B cell (primary cell): ENCODE measurements around the gene TRERF1. TPM values are rescaled to one million over a fixed set of nuclear protein-coding genes. Genes with fewer than 3 reads are reported as not detected.

Experiments
- ATAC-seq: fragments of 200-7000 bp; cut with Tn5 transposase; one replicate; pipeline ENCODE4 v1.10.0; 2021; ENCODE audit warnings: low read depth, mild to moderate bottlenecking, moderate number of reproducible peaks, moderate library complexity
- CTCF ChIA-PET: fragments of 350-600 bp; sonication (Branson Sonifier 250); formaldehyde crosslinking; loops from one replicate; lab custom pipeline; 2021; ENCODE audit warnings: antibody characterized with exemption, inconsistent platforms; lab: Charles Lee
- POLR2A ChIA-PET: fragments of 350-600 bp; sonication (Branson Sonifier 250); formaldehyde crosslinking; loops from one replicate; lab custom pipeline; 2021; ENCODE audit warnings: antibody characterized with exemption; lab: Charles Lee
- DNase-seq: peaks from one replicate; pipeline ENCODE4 v3.0.0; 2013
- H2AFZ ChIP-seq: 2 replicates; pipeline ENCODE4 v1.6.1; 2012; ENCODE audit warnings: mild to moderate bottlenecking, low read depth, low read length; ENCODE audit not compliant: insufficient read depth, poor library complexity, severe bottlenecking
- H3K27ac ChIP-seq, 2 donors: 1 replicate in 1 of 2; 2 replicates in 1 of 2; pipeline ENCODE4 v1.5.1; 2012 to 2013; ENCODE audit warnings: low read length in 2 of 2, mild to moderate bottlenecking in 2 of 2, moderate library complexity in 1 of 2
- H3K27me3 ChIP-seq, 4 experiments: fragments of 200-600 bp in 1 of 4; sonication (generic) in 1 of 4; replicated peaks in 1 of 4; 1 replicate in 2 of 4; 2 replicates in 2 of 4; pipeline versions ENCODE4 v1.6.1 to v1.7.0; 2013 to 2016; ENCODE audit warnings: low read length in 3 of 4, mild to moderate bottlenecking in 2 of 4, mixed read lengths in 1 of 4, moderate library complexity in 1 of 4; ENCODE audit not compliant: insufficient read depth in 4 of 4, control insufficient read depth in 3 of 4; ENCODE audit errors: control extremely low read depth in 1 of 4
- H3K36me3 ChIP-seq, 2 experiments: replicated peaks in 1 of 2; 1 replicate in 1 of 2; 2 replicates in 1 of 2; pipeline versions ENCODE4 v1.6.1 to v1.7.1; 2013; ENCODE audit warnings: low read length in 1 of 2; ENCODE audit not compliant: insufficient read depth in 2 of 2, control insufficient read depth in 1 of 2; ENCODE audit errors: control extremely low read depth in 1 of 2, extremely low read depth in 1 of 2
- H3K4me1 ChIP-seq, 2 donors: fragments of 200-600 bp in 1 of 2; sonication (generic) in 1 of 2; 1 replicate in 1 of 2; 2 replicates in 1 of 2; pipeline versions ENCODE4 v1.5.1 to v1.6.1; 2013 to 2017; ENCODE audit warnings: low read length in 2 of 2; ENCODE audit not compliant: control insufficient read depth in 2 of 2, insufficient read depth in 2 of 2
- H3K4me2 ChIP-seq: replicated peaks from 2 replicates; pipeline ENCODE3; 2012; ENCODE audit warnings: mild to moderate bottlenecking, low read depth, low read length; ENCODE audit not compliant: poor library complexity, severe bottlenecking
- H3K4me3 ChIP-seq, 5 experiments: fragments of 200-600 bp in 1 of 5; sonication (generic) in 1 of 5; 1 replicate in 3 of 5; 2 replicates in 2 of 5; pipeline versions ENCODE4 v1.5.1 to v1.7.0; 2011 to 2016; ENCODE audit warnings: low read length in 4 of 5, mild to moderate bottlenecking in 4 of 5, low read depth in 2 of 5, control low read depth in 1 of 5, moderate library complexity in 1 of 5; ENCODE audit not compliant: insufficient read depth in 1 of 5; ENCODE audit errors: control extremely low read depth in 1 of 5, extremely low read depth in 1 of 5
- H3K79me2 ChIP-seq: fragments of 200-600 bp; sonication (generic); one replicate; pipeline ENCODE4 v1.6.0; 2016; ENCODE audit warnings: low read length; ENCODE audit not compliant: control insufficient read depth, insufficient read depth
- H3K9ac ChIP-seq: fragments of 200-600 bp; sonication (generic); 2 replicates; pipeline ENCODE4 v1.6.1; 2017; ENCODE audit warnings: mild to moderate bottlenecking, low read length, moderate library complexity
- H3K9me3 ChIP-seq, 3 donors: one replicate each; pipeline versions ENCODE4 v1.6.1 to v1.7.1; 2013; ENCODE audit warnings: low read length in 2 of 3; ENCODE audit not compliant: control insufficient read depth in 2 of 3, insufficient read depth in 1 of 3; ENCODE audit errors: control extremely low read depth in 1 of 3
- H4K20me1 ChIP-seq: 2 replicates; pipeline ENCODE4 v1.6.0; 2012; ENCODE audit warnings: mild to moderate bottlenecking, low read length; ENCODE audit not compliant: insufficient read depth, control insufficient read depth, poor library complexity, severe bottlenecking
- H3K27ac Mint-ChIP-seq: one replicate; pipeline ENCODE4 v1.8.0; 2021; ENCODE audit warnings: mixed read lengths
- H3K27me3 Mint-ChIP-seq: one replicate; pipeline ENCODE4 v1.8.0; 2021; ENCODE audit warnings: mixed read lengths
- H3K4me1 Mint-ChIP-seq: one replicate; pipeline ENCODE4 v1.8.0; 2021; ENCODE audit warnings: mixed read lengths
- H3K4me3 Mint-ChIP-seq: one replicate; pipeline ENCODE4 v1.8.0; 2021; ENCODE audit warnings: mixed read lengths
- H3K9me3 Mint-ChIP-seq: one replicate; pipeline ENCODE4 v1.8.0; 2022; ENCODE audit warnings: mixed read lengths; ENCODE audit not compliant: insufficient read depth
- EZH2 ChIP-seq: IDR thresholded peaks from 2 replicates; pipeline ENCODE4 v1.6.1; 2012; ENCODE audit warnings: borderline replicate concordance, low read depth, mild to moderate bottlenecking, moderate library complexity, low read length; ENCODE audit not compliant: insufficient read depth, poor library complexity, severe bottlenecking
- WGBS: methylation state at CpG from one replicate; pipeline ENCODE4 v1.1.5; 2013; ENCODE audit warnings: missing lambda C conversion rate; ENCODE audit not compliant: insufficient coverage; 5-methylcytosine and 5-hydroxymethylcytosine counted together
- intact Hi-C: fragments of 100-400 bp; cut with micrococcal nuclease; formaldehyde crosslinking; loops from one replicate; pipeline ENCODE4 v1.10.0; 2022
- polyA plus RNA-seq: library from polyadenylated mRNA; depleted of rRNA; stranded (reverse); fragments of >200 nt; gene quantifications from 2 replicates; pipeline ENCODE4 v1.2.3, GENCODE V29; 2012
- total RNA-seq, 2 donors: library from RNA; stranded (reverse); fragments of 120-200 nt in 1 of 2; gene quantifications; 1 replicate in 1 of 2; 2 replicates in 1 of 2; pipeline versions ENCODE4 v1.2.3 to v1.2.4, GENCODE V29; 2013 to 2022
- TF ChIP-seq, protein P1 (sequence below): fragments of 200-600 bp; IDR thresholded peaks from one replicate; pipeline ENCODE4 v1.8.0; 2022; ENCODE audit warnings: antibody characterized with exemption, mild to moderate bottlenecking

TRERF1 gene
- total and polyA plus RNA-seq, 2 donors (not counting 1 experiment from before 2014, with no cell fraction given), result 3.5 to 6.7 TPM

DNA sequence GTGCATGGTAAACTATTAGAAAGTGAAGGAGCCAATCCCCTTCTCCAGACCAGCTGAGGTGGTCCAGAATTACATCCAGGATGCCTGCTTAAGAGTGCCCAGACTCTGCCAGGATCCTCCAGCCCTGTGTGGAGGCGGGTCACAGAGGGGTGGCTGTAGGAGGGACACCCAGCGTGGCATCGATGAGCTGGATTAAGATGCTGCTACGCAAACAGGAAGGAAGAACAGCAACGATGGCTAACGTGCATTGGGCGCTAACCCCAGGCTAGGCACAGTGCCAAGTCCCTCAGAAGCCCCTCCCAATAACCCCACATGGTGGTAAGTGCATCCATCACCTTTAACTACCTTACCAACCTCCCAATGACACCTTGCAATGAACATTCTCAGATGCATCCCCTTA lies 170.2 kb downstream of the TRERF1 start:
- no peaks in the 10 kb centered on the region for H3K36me3 ChIP-seq
- WGBS, result 35% methylated on average over 7 of the region's 7 CpGs
- H4K20me1 ChIP-seq, result no peaks in the 10 kb centered on the region
- intact Hi-C loops, result no loop called here
- DNase-seq (no peak), ATAC-seq (no peak)
- H3K4me1 ChIP-seq, result peaks cover 0 to 16% of the 10 kb centered on the region in 2 donors
- TF ChIP-seq, protein P1, sequence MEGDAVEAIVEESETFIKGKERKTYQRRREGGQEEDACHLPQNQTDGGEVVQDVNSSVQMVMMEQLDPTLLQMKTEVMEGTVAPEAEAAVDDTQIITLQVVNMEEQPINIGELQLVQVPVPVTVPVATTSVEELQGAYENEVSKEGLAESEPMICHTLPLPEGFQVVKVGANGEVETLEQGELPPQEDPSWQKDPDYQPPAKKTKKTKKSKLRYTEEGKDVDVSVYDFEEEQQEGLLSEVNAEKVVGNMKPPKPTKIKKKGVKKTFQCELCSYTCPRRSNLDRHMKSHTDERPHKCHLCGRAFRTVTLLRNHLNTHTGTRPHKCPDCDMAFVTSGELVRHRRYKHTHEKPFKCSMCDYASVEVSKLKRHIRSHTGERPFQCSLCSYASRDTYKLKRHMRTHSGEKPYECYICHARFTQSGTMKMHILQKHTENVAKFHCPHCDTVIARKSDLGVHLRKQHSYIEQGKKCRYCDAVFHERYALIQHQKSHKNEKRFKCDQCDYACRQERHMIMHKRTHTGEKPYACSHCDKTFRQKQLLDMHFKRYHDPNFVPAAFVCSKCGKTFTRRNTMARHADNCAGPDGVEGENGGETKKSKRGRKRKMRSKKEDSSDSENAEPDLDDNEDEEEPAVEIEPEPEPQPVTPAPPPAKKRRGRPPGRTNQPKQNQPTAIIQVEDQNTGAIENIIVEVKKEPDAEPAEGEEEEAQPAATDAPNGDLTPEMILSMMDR, result no peak
- TF ChIP-seq EZH2, result no peak
- peaks cover 3% of the 10 kb centered on the region for H3K9me3 Mint-ChIP-seq
- H3K27ac Mint-ChIP-seq, result no peak overlapping the region
- no peak overlapping the region for H3K27ac ChIP-seq
- H3K9ac ChIP-seq, result no peak overlapping the region
- no peak overlapping the region for H2AFZ ChIP-seq
- H3K4me1 Mint-ChIP-seq, result peaks cover 6% of the 10 kb centered on the region
- ChIA-PET POLR2A (no interaction called here), CTCF (interaction anchor here (1.5 kb wide), 1 partner anchor 266 kb away, joined by 3 read pairs; no protein-coding TSS in a partner anchor)
- H3K4me3 ChIP-seq, result no peak overlapping the region
- H3K4me3 Mint-ChIP-seq, result no peak overlapping the region
- no peaks in the 10 kb centered on the region for H3K79me2 ChIP-seq
- H3K4me2 ChIP-seq, result no peak overlapping the region
- no peaks in the 10 kb centered on the region for H3K9me3 ChIP-seq
- peaks cover 0 to 3% (median 0%) of the 10 kb centered on the region in 4 experiments for H3K27me3 ChIP-seq
- H3K27me3 Mint-ChIP-seq, result no peaks in the 10 kb centered on the region

DNA sequence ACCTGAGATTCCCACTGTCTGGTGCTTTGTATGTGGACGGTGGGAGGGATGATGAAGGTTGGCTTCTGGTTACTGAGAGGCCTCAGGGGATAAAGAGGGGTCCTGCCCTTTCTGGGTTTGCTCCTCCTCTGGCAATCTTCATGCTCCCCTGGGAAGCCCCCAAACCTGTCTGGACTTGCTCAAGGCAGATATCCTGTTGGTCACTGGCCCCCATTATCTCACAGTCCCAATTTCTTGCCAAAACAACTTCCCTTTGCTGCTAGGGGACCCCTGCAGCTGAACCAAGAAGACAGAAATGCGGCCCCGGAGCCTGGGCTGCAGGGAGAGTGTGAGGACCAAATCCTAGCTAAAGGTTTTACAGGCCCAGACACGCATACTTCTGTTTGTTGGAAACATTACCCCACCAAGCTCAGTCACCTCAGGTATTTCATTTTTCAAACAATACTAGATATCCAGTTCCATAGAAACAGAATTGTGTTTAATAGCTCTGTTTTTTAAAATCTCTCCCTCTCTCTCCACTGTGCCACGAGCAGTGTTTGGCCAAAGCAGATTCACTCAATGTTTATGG lies 170.7 kb downstream of the TRERF1 start:
- no peak for ATAC-seq
- no peak overlapping the region for H3K4me3 ChIP-seq
- CTCF ChIA-PET, result interaction anchor here (1.5 kb wide), 1 partner anchor 266 kb away, joined by 3 read pairs; no protein-coding TSS in a partner anchor
- no peak overlapping the region for H2AFZ ChIP-seq
- H3K9me3 ChIP-seq, result no peaks in the 10 kb centered on the region
- 92% methylated on average over 2 of the region's 5 CpGs for WGBS
- no peak for TF ChIP-seq EZH2
- TF ChIP-seq, protein P1, result no peak
- H3K4me2 ChIP-seq, result no peak overlapping the region
- H3K4me1 ChIP-seq, result peaks cover 0 to 16% of the 10 kb centered on the region in 2 donors
- Mint-ChIP-seq H3K9me3 (peaks cover 3% of the 10 kb centered on the region), H3K4me1 (peaks cover 6% of the 10 kb centered on the region), H3K27ac (no peak overlapping the region), H3K27me3 (no peaks in the 10 kb centered on the region), H3K4me3 (no peak overlapping the region)
- no peaks in the 10 kb centered on the region for H3K36me3 ChIP-seq
- H3K27ac ChIP-seq, result no peak overlapping the region
- H3K79me2 ChIP-seq, result no peaks in the 10 kb centered on the region
- H3K27me3 ChIP-seq, result peaks cover 0 to 3% (median 0%) of the 10 kb centered on the region in 4 experiments
- H3K9ac ChIP-seq, result no peak overlapping the region
- intact Hi-C loops, result no loop called here
- POLR2A ChIA-PET, result no interaction called here
- DNase-seq, result no peak
- H4K20me1 ChIP-seq, result no peaks in the 10 kb centered on the region
